HepG2 (cell line): ENCODE results near the gene DNLZ. TPM values are rescaled to one million over a fixed set of nuclear protein-coding genes. Genes with fewer than 3 reads are reported as not detected.

Experiments used
- ADNP ChIP-seq: sonication (generic); formaldehyde crosslinking; IDR thresholded peaks from 2 replicates; pipeline ENCODE4 v1.4.0; 2020; ENCODE audit warnings: missing genetic modification reagents
- ATF2 ChIP-seq: sonication (generic); formaldehyde crosslinking; IDR thresholded peaks from 2 replicates; pipeline ENCODE4 v1.4.0; 2020; ENCODE audit warnings: missing genetic modification reagents
- ETV6 ChIP-seq: sonication (generic); formaldehyde crosslinking; conservative IDR thresholded peaks from 2 replicates; pipeline ENCODE4 v1.4.0; 2020; ENCODE audit warnings: missing genetic modification reagents
- FOXP4 ChIP-seq: sonication (generic); formaldehyde crosslinking; IDR thresholded peaks from 2 replicates; pipeline ENCODE4 v1.4.0; 2020; ENCODE audit warnings: missing genetic modification reagents
- GATAD2A ChIP-seq: IDR thresholded peaks from 2 replicates; pipeline ENCODE4 v1.6.1; 2016
- IRF1 ChIP-seq: sonication (generic); formaldehyde crosslinking; IDR thresholded peaks from 2 replicates; pipeline ENCODE4 v1.4.0; 2020; ENCODE audit warnings: low read depth, mild to moderate bottlenecking, missing genetic modification reagents
- MATR3 ChIP-seq: sonication (generic); formaldehyde crosslinking; IDR thresholded peaks from 2 replicates; pipeline ENCODE4 v1.4.0; 2020; ENCODE audit warnings: missing genetic modification reagents
- MAX ChIP-seq: IDR thresholded peaks from 2 replicates; pipeline ENCODE4 v1.6.1; 2012; ENCODE audit warnings: inconsistent platforms
- SMAD9 ChIP-seq: sonication (generic); formaldehyde crosslinking; IDR thresholded peaks from 2 replicates; pipeline ENCODE4 v1.5.1; 2020; ENCODE audit warnings: mild to moderate bottlenecking, missing genetic modification reagents
- ZNF12 ChIP-seq: sonication (generic); formaldehyde crosslinking; IDR thresholded peaks from 2 replicates; pipeline ENCODE4 v1.5.0; 2020; ENCODE audit warnings: missing genetic modification reagents
- ZNF569 ChIP-seq: sonication (generic); formaldehyde crosslinking; IDR thresholded peaks from 2 replicates; pipeline ENCODE4 v1.5.0; 2020; ENCODE audit warnings: mild to moderate bottlenecking, missing genetic modification reagents, moderate library complexity, borderline replicate concordance
- ZNF790 ChIP-seq: sonication (generic); formaldehyde crosslinking; IDR thresholded peaks from 2 replicates; pipeline ENCODE4 v1.8.0; 2022; ENCODE audit warnings: missing genetic modification reagents, mild to moderate bottlenecking, borderline replicate concordance
- ZNF850 ChIP-seq: sonication (generic); formaldehyde crosslinking; conservative IDR thresholded peaks from 2 replicates; pipeline ENCODE4 v1.9.0; 2021; ENCODE audit warnings: mild to moderate bottlenecking, missing genetic modification reagents
- polyA plus RNA-seq, 8 experiments: library from polyadenylated mRNA; depleted of rRNA in 3 of 8; stranded (reverse) in 7 of 8; unstranded in 1 of 8; fragments of >200 nt; fragmentation: Illumina TruSeq in 4 of 8; extraction: Trizol in 4 of 8; gene quantifications; 2 replicates each; pipeline versions ENCODE4 v1.2.1 to v1.2.3, GENCODE V29; 2011 to 2016; ENCODE audit warnings: low read depth in 4 of 8, missing spikeins in 1 of 8, mixed read lengths in 1 of 8; ENCODE audit not compliant: insufficient read depth in 1 of 8
- total RNA-seq, 5 experiments: library from RNA; depleted of rRNA; stranded (reverse); fragments of >200 nt; fragmentation: Illumina TruSeq; extraction: Trizol; gene quantifications; 2 replicates each; pipeline ENCODE4 v1.2.3, GENCODE V29; 2016; ENCODE audit warnings: low read depth in 1 of 5

DNLZ gene
- total and polyA plus RNA-seq, 2 of the 13 experiments (the other 11 are each of a cell fraction or from before 2014, with no cell fraction given), result 3.4 to 8.0 TPM

GRCh38 chr9:136410500-136411287, 47.1 kb upstream of the DNLZ start, which contains the start of the genes ENTR1 and PMPCA (continued):
- no peak for TF ChIP-seq ETV6 (CRISPR knock-in tag)
- no peak for TF ChIP-seq MATR3 (CRISPR knock-in tag)
- no peak for TF ChIP-seq ADNP (CRISPR knock-in tag)
- TF ChIP-seq FOXP4 (CRISPR knock-in tag), result 0 out of 2 replicates have a peak, but pooled peaks have one; percentile 21
- TF ChIP-seq MAX, result peak; percentile 90
- TF ChIP-seq ZNF12, result 0 out of 2 replicates have a peak, but pooled peaks have one; percentile 24
- TF ChIP-seq ZNF790 (CRISPR knock-in tag), result no peak
- peak; percentile 53; the same call in 1 of the 2 replicates for TF ChIP-seq ATF2
- TF ChIP-seq SMAD9 (CRISPR knock-in tag), result no peak
- TF ChIP-seq ZNF569 (CRISPR knock-in tag), result no peak
- TF ChIP-seq GATAD2A (CRISPR knock-in tag), result peak; percentile 37; the same call in 1 of the 2 replicates
- no peak for TF ChIP-seq ZNF850 (CRISPR knock-in tag)
- TF ChIP-seq IRF1 (CRISPR knock-in tag), result no peak
